GM18511 (cell line): ENCODE measurements around the gene TTL.
"Not testable (repeated sequence)": the region's sequence is repeated elsewhere in the genome, so short reads cannot be mapped to it uniquely, and the experiment has no call there.

Experiments
- ATAC-seq: cut with Tn5 transposase; IDR thresholded peaks from one replicate; pipeline ENCODE4 v1.9.1; 2021; ENCODE audit warnings: mild to moderate bottlenecking, moderate library complexity; ENCODE audit not compliant: unreplicated experiment

The TTL gene

DNA sequence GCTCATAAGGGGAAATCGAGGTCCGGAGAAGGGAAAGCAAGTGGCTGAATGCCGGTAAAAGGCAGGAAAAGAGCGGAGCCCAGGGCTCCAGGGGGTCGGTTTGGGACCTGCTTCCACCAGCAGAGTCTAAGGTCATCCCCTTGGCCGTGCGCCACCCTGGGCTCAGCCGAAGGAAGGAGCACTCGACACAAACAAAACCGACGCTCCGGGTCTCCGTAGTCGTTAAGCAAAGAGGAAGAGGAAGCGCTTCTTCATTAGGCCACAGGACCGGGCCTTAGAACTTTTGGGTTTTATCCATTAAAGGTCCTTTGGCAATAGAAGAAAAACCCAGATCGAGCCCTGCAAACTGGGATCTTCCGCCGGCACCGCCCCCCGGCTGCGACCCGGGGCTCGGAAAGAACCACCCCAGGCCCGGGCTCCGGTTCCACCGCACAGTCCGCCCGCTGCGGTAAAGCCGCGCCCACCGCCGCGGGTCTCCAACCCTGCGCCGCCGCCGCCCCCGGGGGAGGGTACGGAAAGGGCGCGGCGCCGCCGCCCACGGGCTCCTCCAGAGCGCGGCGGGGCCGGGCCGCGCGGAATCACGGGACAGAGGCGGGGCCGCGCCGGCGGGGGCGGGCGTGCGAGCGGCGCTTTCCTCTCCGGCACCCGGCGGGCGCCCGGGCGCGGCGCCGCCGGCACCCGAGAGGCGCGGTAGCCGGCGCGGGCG lies at the start of gene TTL:
TSS of gene TTL (plus strand) at position 629 of the 706 bp plus-strand sequence. CDS start 189 bp downstream, outside the sequence.
- ATAC-seq: peak; percentile 69

DNA sequence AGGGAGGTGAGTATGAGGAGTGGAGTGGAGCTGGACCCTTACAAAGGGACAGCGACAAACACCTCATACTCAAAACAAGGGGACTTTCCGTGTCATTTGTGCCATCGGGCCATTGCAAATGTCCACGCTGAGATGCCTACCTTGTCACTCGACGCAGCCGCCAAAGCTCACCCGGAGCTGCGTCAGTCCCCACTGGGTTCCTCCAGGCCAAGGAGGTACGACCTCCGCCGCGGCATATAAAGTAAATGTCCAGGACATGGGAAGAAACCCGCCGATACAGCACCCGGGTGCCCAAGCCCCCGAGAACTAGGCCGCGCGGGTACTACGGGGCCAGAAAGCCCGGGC lies 49.6 kb upstream of the TTL start:
- not testable (repeated sequence) for ATAC-seq

DNA sequence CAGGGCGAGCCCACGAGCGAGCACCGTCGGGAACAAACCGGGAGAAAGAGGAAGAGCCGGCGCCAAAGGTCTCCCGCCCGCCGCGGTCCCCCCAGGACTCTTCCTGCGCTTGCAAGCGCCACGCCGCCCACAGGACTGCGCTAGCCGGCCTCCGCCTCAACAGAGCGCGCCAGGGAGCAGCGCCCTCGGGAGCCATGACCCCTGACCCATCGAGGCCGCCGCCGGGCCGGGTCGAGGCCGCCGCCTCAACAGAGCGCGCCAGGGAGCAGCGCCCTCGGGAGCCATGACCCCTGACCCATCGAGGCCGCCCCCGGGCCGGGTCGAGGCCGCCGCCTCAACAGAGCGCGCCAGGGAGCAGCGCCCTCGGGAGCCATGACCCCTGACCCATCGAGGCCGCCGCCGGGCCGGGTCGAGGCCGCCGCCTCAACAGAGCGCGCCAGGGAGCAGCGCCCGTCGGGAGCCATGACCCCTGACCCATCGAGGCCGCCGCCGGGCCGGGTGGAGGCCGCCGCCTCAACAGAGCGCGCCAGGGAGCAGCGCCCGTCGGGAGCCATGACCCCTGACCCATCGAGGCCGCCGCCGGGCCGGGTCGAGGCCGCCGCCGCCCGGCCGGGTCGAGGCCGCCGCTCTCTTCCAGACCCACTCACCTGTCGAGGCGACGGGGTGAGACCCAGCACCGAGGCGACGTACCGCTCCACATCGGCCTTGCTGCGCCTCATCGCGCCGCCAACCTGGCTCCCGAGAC lies 49.0 kb upstream of the TTL start:
- peak; percentile 50 for ATAC-seq

DNA sequence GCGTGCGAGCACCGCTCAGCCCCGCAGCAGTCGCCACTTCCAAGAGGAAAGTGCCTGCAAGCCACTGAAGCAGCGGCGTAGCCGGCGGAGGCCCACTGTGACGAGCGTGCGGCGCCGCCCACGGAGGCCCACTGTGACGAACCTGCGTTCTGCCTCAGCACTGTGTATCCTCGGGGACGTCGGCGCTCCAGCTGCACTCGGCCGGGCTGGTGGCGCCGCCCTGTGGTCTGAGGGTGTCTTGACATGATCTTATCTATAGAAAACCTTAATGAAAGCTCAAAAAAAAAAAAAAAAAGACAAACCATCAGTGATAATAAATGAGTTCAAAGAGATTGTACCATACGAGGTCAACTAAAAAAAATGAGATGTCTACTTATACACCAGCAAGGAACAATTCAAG lies 48.5 kb upstream of the TTL start, which contains the start of gene RGPD8:
TSS of gene RGPD8 (minus strand) at position 166 of the 400 bp plus-strand sequence. CDS start 192 bp downstream, outside the sequence.
- peak; percentile 98 for ATAC-seq

DNA sequence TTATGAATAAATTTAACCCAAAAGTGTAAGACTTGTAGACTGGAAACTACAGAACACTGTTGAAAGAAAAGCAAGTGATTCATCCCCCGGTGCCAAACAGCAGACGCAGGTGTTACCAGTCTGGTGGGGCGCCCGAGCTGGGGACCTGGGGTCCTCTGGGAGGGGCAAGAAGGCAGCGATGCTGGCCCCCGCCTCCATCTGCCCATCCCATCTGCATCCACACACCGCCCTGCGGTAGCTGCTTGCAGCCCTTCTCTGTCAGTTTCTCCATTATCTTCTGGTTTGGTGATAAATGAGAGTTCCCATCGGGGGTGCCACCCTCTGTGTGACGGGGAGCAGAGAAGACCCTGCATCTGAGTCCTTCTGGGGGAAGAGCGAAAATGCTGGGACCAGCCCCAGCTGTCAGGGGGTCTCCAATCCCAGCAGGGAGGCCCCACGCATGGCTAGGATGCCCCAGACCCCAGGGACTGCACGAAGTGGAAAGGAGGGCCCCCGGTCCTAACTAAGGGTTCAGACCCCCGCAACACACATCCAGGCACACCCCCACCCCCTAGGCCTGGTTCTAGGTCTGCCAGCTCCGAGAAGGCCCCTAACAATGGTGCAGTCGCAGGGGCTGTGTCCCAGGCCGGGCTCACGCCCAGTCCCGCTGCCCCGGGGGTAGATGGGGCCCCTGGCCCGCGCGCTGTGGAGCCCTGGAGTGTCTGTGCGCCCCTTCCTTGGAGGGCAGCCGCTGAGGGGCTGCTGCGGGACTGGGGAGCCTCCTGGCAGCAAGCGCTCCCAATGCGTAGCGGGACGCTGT lies 47.8 kb upstream of the TTL start:
- no peak for ATAC-seq

DNA sequence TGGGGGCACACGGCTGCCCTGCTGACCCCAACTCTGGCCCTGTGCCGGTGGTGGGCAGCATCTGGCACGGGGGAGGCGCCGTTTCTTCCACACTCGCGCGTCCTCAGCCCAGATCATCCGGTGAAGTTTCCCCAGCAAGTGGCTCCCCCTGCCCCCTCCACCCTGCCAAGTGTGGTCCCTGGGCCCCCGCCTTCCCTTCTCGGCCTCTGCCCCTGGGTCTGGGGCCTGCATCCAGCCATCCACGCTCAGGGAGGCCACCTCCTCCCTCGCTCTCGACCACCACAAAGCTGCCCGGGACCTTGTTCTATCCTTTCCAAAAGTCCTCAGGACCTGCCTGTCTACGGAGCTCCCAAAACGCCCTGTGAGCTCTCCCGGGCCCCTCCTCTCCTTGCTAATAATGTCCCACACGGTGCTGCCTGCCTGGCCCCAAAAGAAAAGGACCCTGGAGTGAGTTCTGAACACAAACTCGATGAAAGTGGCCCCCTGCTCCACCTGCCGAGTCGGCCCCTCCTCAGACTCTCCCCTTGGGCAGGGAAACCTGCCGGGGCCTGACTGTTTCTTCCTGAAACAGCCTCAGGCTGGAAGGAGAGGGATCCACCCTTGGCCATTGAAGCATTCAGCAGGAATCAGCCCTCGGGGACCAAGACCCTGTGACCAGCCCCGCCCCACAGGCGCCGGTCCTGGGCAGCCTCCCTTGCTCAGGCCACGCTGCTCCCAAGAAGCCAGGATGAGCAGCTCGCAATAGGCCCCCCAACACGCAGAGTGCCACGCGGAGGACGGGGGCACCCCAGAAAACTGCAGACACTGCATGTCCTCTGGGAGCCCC lies 46.9 kb upstream of the TTL start:
- not testable (repeated sequence) for ATAC-seq

DNA sequence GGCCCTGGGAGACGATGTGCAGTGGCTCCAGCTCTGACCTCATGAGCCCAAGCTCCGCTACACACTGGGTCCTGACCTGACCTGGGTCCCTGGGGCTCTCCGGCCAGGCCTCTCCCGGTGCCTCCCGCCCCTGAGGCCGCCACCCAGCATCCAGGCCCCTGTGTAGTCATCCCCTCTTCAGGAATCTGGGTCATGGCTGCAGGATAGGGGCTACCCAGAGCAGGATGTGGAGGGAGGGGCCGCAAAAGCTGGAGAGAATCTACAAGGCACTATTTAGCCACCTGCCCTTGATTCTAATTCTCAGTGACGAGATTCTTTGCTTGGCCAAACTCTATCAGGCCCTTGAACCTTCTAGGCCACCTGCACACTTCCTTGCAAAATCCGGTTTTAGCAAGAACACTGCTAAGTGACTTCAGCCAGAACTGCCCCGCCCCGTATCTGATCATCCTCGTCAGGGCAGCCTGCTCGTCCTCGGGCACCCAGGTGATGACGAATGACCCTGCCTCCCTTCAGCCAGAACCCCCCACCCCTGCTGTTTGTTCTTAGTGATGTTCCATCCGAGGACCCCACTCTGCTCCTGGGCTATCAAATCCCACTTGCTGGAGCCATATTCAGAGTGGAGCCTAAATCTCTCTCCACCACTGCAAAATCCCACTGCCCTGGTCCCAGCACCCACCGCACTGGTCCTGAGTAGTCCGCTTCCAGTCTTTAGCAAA lies 46.1 kb upstream of the TTL start:
- not testable (repeated sequence) for ATAC-seq

DNA sequence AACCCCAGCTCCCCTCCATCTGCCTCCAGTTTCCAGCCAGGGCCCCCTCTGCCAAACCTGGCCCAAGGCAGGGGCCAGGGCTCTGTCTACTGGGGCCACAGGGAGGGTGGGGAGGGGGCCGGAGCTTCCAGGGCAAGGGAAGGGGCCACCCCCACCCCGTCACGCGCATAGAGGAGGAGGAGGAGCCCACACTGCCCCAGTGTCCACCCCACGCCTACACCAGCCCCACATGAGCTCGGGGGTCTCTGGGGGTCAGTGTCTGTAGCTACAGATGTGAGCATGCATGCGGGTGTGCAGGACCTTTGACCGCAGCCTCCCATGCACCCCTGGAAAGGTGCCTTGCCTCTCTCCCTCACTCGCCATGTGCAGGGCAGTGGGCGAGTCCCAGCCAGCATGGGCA lies 45.0 kb upstream of the TTL start:
- ATAC-seq: not testable (repeated sequence)

DNA sequence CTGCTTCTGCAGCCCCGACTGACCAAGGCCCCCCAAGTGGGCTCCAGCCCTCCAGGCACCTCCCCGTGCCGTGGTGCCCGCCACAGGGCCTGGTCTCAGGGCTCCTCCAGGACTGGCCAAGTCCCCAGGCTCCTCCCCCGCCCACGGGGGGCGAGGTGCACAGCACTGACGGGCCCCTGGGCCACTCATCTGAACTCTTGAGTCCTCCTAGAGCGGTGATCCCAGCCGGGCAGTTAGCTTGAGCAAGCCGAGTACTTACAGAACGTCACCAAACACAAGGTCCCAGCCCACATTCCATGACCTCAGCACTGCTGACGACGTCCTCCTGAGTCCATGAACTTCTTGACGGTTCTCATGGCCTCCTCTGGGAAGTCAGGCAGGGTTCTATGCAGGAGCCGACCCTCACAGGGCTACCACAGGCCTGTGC lies 44.5 kb upstream of the TTL start:
- not testable (repeated sequence) for ATAC-seq

DNA sequence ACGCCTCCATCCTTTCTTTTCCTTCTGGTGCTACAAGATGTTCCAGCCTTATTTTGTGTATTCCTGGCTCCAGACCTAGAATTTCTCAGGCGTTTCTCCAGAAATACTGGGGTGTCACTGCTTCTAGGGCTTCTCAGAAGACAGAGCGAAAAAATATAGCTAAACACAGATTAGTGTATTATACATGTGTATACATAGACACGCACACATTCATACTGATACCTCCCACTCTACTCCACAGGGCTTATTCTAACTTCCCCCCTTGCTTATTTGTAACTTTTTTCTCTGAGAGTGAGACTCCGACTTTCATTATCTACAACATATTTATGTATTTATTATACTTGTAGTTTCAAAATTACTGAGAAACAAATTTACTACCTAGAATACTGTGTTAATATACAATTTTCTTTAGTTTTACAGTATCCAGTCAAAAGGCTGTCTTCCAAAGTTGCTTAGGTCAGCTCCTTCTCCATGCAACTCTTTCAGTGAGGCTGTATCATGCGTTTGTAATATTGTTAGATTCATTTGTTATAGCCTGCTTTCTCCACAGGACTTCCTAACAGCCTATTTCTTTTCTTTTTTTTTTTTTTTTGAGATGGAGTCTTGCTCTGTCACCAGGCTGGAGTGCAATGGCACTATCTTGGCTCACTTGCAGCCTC lies 43.2 kb upstream of the TTL start:
- not testable (repeated sequence) for ATAC-seq

DNA sequence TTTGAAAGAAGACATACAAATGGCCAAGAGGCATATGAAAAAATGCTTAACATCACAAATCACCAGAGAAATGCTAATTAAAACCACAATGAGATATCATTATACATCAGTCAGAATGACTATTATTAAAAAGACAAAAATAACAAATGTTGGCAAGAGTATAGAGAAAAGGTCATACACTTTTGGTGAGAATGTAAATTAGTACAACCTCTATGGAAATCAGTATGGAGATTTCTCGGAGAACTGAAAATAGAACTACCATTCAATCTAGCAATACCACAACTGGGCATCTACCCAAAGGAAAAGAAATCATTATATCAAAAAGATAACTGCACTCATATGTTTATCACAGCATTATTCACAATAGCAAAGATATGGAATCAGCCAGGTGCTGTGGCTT lies 37.7 kb upstream of the TTL start:
- not testable (repeated sequence) for ATAC-seq

DNA sequence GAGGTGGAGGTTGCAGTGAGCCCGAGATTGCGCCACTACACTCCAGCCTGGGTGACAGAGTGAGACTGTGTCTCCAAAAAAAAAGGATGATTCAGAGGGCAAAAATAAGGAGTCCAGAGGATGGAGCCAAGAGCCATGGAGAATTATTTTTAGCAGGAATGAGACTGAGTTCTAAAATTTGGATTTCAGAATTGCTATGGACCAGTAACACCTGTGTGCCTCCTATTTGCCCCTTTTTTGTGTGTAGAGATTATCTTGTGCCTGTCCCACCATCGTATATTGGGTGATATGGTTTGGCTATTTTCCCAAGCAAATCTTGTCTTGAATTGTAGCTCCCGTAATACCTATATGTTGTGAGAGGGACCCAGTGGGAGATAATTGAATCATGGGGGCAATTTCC lies 32.1 kb upstream of the TTL start:
- ATAC-seq: no peak

DNA sequence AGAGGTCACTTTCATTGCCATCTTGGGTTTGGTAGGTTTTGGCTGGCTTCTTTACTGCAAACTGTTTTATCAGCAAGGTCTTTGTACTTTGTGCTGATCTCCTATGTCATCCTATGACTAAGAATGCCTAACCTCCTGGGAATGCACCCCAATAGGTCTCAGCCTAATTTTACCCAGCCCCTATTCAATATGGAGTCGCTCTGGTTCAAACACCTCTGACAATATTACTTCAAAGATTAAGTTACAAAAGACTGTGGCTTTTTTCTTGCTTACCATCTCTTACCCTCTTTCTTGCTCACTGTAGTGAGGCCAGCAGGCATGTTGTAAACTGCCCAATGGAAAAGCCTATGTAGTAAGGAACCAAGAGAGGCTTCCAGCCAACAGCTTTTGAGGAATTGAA lies 30.6 kb upstream of the TTL start:
- no peak for ATAC-seq

DNA sequence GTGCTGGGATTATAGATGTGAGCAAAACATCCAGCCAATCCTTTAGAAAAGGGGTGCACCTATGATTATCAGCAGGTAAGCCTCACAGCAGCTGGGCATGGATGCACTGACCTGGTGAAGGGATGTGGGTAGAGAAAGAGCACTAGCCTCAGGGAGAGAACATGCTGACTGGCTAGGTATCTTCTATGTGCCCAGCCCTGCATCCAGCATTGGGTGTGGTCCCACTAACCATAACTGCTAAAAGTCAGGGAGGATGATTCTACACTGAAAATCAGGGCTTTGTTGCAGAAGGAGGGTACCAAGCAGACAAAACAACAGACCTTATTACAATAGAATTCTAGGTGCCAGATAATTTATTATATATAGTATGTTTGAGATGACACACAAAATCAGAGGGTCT lies 27.4 kb upstream of the TTL start:
- ATAC-seq: no peak

DNA sequence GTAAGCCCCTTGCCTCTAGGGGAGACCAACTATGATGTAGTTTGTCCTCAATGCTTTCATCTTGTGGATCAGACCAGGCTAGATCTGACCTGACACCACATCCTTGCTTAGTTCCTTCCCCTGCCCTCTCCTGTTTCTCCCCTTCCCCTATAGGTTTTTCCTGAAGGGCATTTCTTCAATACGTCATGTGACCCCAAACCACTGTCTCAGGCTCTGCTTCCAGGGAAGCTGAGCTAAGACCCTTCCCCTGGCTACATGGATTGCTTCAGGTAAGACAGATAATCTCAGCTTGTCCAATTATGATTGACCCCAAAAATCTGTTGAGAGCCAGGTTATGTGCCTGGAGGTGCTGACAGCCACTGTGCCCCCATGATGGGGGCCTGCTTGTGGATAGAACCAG lies 22.6 kb upstream of the TTL start:
- no peak for ATAC-seq

DNA sequence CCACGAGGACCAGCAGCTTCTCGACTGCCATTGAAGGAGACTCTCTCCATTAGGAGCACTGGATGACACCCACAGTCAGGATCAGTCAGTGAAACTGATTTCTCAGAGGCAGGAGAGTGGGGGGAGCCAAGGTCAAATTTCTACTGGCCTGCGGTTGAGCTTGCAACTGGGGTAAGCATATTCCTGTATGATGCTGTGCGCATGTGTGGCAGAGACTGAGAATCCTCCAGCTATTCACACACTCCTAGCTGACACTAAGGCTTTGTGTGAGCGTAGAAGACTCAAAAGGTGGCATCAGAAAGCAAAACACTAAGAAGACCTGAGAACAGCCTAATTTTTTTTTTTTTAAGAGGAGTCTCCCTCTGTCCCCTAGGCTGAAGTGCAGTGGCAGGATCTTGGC lies 19.8 kb upstream of the TTL start:
- no peak for ATAC-seq

DNA sequence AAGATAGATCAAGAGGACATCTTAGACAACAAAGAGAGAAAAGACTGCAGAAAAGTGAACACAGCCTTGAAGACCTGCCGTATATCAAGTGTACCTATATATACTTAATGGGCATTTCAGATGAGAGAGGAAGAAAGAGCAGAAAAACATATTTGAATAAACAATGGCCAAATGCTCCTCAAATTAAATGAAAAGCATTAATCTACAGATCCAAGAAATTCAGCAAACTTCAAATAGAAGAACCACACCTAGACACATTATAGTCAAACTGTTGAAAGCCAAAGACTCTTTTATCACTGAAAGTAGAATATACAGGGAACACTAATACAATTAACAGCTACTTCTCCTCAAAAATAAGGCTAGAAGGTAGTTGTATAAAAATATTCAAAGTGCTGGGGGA lies 18.7 kb upstream of the TTL start:
- ATAC-seq: no peak

DNA sequence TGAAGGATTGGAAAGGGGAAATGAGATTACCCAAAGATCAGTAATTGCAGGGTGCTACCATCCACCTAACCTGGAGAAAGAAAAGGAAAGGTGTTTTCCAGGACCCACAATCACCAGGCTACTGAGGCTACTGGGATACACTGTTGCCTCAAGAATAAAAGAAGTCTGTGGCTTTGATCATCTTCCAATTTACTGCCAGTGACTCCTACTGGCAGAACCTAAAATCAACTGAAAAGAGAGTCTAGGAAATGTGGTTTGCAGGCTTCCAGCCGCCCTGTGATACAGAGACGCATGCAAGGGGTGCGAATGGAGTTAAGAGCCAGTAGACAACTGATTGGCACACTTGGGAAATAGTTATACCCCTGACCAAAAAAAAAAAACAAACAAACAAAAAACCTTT lies 16.6 kb upstream of the TTL start:
- ATAC-seq: no peak

DNA sequence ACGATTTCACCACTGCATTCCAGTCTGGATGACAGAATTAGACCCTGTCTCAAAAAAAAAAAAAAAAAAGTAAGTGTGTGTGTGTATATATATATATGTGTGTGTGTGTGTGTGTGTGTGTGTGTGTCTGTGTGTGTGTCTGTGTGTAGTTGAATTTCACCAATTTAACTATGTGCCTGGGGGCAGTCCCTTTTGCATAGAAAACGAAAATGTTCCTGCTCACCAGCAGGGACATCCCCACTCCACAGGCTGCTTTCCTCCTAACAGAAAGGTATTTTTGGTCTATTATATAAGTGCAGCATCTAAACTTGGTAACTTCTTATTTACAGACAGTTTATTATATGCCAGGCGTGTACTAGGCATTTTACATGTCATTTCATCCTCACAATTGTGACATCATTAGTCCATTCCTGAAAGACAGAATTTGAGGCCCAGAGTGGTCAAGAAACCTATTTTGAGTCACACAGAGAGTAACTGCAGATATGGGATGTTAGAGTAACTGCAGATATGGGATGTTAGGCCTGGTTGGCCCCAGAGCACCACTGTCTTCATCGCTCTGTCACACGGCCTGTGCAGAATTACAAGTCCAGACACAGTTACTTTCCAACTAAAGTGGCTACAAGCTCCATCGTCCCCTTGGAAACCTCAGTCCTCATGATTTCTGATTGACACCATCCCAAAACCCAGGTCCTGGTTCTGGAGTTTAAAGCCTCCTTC lies 9.3 kb upstream of the TTL start:
- no peak for ATAC-seq
